Fibroblast of mammary gland (primary cell): ENCODE results near the gene ACSS2.
A peak's percentile ranks its signal among the peaks of the same experiment; 100 is the strongest.

Experiments used
- DNase-seq: peaks from one replicate; pipeline ENCODE4 v3.0.0-alpha.2; 2010; ENCODE audit warnings: low read depth
- H3K4me3 ChIP-seq: 2 replicates; pipeline ENCODE4 v1.5.1; 2011; ENCODE audit warnings: low read depth, mild to moderate bottlenecking, low read length, moderate library complexity; ENCODE audit not compliant: control insufficient read depth
- TF ChIP-seq, protein P1 (sequence below): conservative IDR thresholded peaks from 2 replicates; pipeline ENCODE4 v1.5.1; 2011; ENCODE audit warnings: low read depth, low read length, inconsistent platforms; ENCODE audit not compliant: control insufficient read depth, insufficient read depth

The ACSS2 gene

DNA sequence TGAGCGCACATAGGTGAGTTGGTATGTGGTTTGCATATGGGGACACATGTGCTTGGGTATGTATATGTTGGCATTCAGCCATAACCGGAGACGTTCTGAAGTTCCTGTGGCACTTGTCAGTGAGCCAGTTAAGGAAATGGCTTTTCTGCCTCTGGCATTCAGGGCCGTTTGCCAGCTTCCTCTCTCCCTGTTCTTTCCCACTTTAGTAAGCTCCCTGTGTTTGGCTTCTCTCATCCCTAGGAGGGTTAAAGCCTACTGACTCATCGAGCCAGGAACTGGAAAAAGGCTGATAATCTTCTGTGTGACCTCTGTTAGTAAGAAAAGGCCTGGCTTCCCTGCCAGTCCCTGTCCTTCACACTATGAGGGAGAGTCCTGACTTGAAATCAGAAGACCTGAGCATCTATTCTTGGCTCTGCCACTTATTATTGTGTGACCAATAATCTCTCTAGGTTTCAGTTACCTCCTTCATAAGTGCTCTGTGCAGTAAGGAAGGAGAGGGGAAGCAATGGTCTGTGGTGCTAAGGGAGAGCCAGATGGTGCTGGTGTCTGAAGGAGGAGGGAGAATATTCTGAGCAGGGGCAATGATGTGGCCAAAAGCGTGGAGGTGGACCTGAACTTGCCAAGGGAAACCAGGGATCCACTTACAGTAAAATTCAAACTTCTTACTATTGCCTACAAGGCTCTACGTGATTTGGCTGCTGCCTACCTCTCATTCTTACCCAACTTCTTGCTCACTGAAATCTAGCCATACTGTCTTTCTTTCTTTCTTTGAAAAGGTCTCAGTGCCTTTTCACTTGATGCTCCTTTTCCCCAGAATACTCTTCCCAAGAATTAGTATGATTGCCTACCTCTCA, 31.4 kb downstream of the ACSS2 start:
- H3K4me3 ChIP-seq = no peak overlapping the region
- DNase-seq = peak; percentile 92

DNA sequence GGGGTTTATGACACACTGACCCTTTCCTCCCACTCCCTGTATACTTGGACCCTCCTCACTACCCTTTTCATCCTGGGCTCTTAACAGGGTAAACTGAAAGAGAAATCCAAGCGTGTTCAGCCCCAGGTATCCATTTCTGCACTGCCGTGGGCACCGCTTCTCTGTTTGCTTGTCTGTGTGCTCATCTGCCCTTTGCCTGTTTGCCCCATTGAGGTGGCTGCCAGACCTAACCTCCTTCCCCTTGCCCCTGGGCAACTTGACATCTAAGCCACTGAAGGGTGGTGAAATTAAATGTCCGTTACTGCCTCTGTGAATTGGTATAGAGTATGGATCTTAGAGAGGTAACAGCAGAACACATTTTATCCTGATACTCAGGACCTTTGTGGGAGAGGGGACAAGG, 38.7 kb downstream of the ACSS2 start:
- no peak overlapping the region for H3K4me3 ChIP-seq
- TF ChIP-seq, protein P1, sequence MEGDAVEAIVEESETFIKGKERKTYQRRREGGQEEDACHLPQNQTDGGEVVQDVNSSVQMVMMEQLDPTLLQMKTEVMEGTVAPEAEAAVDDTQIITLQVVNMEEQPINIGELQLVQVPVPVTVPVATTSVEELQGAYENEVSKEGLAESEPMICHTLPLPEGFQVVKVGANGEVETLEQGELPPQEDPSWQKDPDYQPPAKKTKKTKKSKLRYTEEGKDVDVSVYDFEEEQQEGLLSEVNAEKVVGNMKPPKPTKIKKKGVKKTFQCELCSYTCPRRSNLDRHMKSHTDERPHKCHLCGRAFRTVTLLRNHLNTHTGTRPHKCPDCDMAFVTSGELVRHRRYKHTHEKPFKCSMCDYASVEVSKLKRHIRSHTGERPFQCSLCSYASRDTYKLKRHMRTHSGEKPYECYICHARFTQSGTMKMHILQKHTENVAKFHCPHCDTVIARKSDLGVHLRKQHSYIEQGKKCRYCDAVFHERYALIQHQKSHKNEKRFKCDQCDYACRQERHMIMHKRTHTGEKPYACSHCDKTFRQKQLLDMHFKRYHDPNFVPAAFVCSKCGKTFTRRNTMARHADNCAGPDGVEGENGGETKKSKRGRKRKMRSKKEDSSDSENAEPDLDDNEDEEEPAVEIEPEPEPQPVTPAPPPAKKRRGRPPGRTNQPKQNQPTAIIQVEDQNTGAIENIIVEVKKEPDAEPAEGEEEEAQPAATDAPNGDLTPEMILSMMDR = no peak
- no peak for DNase-seq

More for the DNA sequence above, 31.4 kb downstream of the ACSS2 start:
- TF ChIP-seq, protein P1 = no peak

DNA sequence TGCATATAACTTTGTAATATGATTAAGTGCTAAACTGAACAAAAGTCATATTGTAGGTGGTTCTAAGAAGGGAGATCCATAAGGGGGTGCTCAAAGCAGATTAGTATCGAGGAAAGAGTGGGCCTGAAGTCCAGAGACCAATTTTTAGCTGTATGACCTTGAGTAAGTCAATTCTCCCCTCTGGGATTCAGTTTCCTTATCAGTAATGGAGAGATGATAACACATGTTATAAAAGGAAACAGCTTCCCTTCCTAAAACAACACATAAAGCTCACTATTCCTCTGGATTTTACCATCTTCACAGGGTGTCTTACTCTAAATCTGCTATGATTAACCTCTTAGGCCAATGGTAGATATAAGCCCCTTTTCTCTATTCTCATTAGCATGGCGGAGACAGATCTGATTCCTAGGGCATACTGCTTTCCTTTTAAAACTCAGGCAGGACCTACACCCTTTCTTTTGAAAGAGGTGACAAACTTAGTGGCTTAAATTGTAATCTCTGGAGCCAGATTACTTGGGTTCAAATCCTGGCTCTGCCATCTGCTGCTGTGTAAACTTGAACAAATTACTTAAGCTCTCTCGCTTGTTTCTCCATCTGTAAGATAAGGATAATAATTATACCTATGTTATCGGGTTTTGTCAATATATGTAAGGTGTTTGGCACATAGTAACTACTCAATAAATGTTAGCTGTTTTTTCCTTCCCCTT, 39.5 kb downstream of the ACSS2 start:
- TF ChIP-seq, protein P1 = no peak
- no peak overlapping the region for H3K4me3 ChIP-seq

DNA sequence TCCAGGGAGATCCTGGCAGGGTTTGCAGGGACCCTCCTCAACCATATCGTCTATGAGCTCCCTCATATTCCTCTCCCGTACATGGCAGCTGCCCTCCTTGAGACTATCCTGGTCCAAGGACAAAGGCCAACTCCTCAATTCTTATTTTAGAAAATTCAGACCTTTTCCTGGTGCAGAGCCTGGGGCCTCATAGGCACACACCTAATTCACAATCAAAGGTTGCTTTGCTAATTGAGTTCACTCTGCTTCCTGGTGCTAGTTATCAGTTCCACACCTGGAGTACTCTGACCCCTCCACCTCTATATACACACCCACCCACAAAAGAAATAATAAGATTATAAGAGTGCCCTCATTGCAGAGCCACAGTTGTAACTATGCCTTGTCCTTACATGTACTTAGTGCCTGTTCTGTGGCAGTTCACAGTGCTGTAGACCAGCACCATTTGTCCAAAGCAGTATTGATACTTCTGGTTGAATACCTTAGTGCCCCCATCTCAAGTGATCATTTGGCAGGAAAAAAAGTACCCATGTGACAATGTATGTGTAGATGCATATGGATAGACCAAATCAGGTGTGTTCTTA, 40.5 kb downstream of the ACSS2 start:
- no peak overlapping the region for H3K4me3 ChIP-seq
- TF ChIP-seq, protein P1 = no peak
- DNase-seq = no peak

More for the DNA sequence above, 39.5 kb downstream of the ACSS2 start:
- DNase-seq = no peak

DNA sequence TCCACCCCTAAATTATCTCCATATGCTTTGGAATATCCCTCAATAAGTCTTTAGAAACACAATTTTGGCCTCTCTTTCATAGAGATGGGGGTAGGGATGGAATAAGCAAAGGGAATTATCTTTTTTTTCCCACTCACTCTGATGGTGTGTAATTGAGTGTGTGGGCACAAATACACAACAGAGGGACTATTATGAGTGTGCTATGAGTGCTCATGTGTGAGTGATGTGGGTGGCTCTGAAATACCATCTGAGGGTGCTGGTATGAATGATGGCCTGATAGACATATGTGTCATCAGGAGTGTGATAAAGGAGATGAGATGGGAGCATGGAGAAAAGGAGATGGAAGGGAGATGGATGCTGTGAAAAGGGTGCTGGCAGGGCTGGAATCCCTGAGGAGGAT, 43.6 kb downstream of the ACSS2 start:
- no peak for DNase-seq
- no peak overlapping the region for H3K4me3 ChIP-seq
- TF ChIP-seq, protein P1 = no peak

DNA sequence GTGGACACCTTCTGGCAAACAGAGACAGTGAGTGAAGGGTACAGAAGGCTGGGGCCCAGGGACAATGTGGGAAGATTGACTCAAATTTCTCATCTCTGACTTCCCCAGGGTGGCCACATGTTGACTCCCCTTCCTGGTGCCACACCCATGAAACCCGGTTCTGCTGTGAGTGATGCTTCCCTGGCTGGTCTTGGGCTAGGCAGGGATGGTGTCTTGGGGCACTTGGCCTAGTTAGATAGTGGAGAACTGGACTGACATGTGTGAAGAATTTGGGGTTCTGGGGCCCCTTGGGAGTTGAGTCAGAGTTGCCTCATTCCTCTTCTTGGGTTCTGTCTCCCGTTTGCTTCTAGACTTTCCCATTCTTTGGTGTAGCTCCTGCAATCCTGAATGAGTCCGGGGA, 45.0 kb downstream of the ACSS2 start:
- TF ChIP-seq, protein P1 = no peak
- no peak overlapping the region for H3K4me3 ChIP-seq
- no peak for DNase-seq
